Endometrial microvascular endothelial cells (primary cell): ENCODE results near the gene TRABD2B. TPM values are rescaled to one million over a fixed set of nuclear protein-coding genes. Genes with fewer than 3 reads are reported as not detected.

Source experiments
- in situ Hi-C: cut with HindIII; loops from 2 replicates; pipeline ENCODE4 v1.10.0; 2017; ENCODE audit warnings: low sequenced_read_pairs, low pct_unique_long_range_greater_than_20kb; ENCODE audit errors: inconsistent ontology term
- total RNA-seq: library from RNA; depleted of rRNA; stranded (reverse); fragments of >200 nt; gene quantifications from one replicate; pipeline ENCODE4 v1.2.3, GENCODE V29; 2015; ENCODE audit errors: inconsistent ontology term

TRABD2B gene
- total RNA-seq, 1 donor from 2014 or later, result not detected

DNA sequence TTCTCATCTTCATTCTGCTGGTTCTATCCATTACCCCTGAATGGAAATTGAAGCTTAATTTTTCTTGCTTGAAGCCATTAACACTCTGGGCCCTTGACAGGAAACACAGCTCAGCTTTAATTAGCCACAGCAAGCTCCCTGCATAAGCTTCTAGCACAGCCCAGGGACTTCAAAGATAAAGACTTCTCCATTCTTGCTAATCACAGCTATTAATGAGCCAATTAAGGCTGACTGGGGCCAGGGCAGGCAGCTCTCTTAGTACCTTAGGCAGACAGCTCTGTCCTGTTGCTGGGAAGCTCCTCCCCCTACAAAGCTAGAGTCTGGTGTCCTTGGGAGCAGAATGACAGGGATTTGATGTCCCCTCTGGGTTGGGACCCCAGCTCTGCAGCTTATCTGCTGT is 27.9 kb upstream of the TRABD2B start:
- in situ Hi-C loops, result no loop called here

DNA sequence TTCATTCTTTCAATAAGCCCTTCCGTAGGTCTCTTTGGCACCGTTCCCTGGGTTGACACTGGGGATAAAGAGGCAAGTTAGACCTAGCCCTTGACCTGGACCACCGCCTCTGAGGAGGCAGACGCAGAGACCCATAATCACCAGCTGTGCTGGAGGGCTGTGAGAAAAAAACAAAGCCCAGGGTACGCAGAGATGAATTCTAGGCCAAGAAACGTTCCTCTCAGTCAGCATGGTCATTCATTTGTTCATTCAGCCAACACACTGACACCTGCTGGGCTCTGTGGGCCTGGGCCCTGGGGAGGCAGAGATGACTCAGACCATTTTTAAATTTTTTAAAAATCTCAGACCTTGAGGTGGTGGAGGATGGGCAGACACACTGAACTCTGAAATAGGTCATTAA is 26.3 kb upstream of the TRABD2B start:
- in situ Hi-C loops, result no loop called here

DNA sequence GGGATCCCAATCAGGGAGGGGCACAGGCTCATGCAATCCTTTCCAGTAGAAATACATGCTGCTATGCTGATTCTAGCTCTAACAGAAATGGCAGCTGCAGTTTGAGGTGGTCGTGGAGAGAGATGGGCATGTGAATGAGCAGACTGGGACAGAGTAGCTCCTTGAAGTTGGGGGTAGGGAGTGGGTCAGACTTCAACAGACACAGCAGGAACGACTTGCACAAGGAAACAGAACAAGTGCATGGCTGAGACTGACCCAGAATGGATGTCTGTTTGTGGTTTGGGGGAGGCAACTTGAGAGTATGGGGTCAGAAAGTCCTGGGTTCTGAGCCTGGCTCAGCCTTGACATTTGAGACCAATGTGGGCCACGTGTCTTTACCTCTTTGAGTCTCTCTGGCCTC is 25.1 kb upstream of the TRABD2B start:
- in situ Hi-C loops, result no loop called here

DNA sequence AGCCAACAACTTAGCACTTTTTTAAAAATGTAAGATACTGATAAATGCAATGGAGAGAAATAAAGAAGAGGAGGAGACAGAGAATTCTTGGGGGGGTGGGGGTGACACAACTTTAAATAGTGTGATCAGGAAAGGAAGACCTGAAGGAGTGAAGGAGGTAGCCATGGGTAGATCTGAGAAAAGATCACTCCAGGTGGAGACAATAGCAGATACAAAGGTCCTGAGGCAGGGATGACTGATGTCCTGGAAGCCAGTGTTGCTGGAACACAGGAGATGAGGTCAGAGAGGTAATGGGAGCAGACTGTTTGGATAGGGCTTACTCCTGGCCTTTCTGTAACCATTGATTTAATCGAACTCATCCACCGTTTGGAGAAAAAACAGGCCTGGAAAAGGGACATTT is 24.6 kb upstream of the TRABD2B start:
- in situ Hi-C loops, result no loop called here

DNA sequence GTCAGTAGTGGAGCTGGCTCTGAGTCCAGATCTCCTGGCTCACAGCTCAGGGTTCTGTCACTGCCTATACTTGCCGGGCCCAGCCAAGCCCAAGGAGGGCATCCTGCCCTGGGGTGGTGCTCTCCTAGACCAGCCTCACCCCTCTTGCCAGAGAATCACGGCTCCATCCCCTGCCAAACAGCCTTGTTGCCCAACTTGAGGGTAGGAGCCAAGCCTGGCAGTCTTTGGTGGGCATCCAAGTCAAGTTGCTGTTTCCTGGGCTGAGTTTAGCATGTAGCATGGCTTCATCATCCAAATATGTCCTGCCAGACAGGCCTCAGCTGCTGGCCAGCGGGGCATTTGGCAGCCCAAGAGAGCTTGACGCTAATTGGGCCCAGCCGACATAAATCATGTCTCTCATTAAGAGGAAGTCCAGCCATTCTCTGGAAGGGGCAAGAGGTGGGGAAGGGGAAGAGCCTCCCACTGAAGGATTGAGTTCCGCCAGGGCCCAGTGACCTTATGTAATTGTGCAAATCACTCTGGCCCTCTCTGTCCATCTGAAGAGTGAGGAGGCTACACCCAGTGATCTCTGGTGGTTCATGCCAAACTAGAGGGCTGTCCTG is 22.6 kb upstream of the TRABD2B start:
- in situ Hi-C loops, result no loop called here

DNA sequence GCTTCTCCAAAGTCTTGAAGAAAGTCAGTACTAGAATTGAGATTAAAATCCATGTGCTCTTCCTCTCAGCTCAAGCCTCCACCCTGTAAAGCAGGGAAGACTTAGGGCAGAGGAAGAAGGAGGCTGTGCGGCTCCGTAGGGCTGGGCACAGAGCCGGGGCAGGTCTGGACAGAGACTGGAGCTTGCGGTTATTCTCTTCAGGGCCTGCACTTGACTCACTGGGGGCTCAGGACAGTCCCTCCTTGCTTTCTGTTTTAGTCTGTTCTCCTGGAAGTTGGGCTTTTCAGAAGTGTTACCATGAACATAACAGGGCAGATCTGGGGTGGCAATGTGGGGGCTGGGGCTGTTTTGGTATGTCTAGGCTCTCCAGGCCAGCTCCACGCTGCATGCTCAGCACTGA is 21.6 kb upstream of the TRABD2B start:
- in situ Hi-C loops, result no loop called here

DNA sequence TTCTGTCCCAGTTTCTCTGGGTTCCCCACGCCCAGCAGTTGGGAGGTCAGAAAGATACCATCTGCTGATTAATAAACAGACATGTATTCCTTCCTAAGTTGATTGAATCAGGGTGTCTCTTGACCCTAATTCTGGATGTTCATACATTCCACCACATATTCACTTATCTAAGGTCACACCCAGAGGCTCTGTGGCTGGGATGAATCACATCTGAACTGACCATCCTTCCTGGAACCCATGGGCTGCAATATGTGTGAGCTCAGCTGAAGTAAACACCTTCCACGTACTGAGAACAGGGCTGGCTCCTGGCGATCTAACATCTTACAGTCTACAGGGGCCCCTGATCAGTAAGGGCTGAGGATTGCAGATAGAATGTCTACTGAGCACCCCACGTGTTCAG is 20.5 kb upstream of the TRABD2B start:
- in situ Hi-C loops, result no loop called here

DNA sequence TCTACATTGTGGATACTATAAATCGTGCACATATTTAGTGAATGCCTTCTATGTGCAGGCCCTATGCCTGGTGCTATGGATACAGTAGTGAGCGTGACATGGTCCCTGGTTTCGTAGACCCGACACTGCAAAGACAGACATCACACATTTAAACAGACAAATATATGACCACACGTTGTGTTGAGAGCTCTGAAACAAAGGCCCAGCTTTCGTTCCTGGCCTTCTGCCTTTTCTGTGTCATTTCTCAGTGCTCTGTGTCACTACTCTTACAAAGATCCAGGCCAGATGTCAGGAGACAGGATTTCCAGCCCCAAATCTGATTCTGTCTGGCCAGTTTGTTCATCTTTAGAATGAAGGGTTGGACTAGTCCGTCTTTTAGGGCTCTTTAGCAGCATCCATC is 19.3 kb upstream of the TRABD2B start:
- in situ Hi-C loops, result no loop called here

DNA sequence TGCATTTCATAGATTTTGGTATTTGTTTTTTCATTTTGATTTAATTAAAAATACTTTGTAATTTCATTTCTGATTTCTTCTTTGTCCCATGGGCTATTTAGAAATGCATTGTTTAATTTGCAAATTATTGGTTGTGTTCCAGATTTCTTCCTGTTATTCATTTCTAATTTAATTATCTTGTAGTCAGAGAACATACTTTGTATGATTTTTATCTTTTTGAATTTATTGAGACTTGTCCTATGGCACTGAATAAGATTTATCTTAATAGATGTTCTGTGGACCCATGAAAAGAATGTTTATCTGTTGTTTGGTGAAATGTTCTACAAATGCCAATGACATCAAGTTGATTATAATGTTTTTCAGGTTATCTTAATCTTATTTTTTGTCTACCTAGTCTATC is 16.1 kb upstream of the TRABD2B start:
- in situ Hi-C loops, result no loop called here

DNA sequence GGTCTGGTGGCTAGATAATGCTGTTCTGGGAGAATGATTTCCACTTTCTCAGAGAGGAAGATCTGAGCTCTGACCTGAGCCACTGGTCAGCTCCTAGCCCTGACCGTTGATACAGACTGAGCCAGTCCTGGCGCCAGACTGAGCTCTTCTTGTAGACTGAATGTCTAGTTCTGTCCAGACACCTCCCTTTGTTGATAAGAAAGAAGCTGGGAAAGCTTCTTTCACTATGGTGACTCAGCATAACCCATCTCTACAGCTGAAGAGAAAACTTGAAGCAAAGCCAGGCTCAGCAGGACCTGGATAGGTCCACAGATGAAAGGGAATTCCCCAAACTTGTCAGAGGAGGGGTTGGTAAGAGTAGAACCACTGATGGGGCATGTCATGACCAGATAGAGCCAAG is 9.9 kb upstream of the TRABD2B start:
- in situ Hi-C loops, result no loop called here

DNA sequence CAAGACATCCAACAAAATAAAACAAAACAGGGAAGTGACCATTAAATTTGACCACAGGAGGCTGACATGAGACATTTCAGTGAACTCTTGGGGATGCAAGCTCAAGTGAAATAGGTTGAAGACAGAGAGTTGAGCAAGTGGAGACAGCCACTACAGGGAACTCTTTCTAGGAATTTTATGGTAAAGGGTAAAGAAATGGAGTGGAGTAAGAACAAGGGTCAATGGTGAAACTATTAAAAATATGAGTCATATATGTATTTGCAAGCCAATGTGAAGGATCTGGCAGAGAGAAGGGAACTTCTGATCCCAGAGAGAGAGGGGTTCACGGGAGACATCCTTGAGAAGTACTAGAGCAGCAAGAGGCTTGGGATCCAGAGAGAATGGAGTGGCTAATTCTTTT is 9.1 kb upstream of the TRABD2B start:
- in situ Hi-C loops, result no loop called here

DNA sequence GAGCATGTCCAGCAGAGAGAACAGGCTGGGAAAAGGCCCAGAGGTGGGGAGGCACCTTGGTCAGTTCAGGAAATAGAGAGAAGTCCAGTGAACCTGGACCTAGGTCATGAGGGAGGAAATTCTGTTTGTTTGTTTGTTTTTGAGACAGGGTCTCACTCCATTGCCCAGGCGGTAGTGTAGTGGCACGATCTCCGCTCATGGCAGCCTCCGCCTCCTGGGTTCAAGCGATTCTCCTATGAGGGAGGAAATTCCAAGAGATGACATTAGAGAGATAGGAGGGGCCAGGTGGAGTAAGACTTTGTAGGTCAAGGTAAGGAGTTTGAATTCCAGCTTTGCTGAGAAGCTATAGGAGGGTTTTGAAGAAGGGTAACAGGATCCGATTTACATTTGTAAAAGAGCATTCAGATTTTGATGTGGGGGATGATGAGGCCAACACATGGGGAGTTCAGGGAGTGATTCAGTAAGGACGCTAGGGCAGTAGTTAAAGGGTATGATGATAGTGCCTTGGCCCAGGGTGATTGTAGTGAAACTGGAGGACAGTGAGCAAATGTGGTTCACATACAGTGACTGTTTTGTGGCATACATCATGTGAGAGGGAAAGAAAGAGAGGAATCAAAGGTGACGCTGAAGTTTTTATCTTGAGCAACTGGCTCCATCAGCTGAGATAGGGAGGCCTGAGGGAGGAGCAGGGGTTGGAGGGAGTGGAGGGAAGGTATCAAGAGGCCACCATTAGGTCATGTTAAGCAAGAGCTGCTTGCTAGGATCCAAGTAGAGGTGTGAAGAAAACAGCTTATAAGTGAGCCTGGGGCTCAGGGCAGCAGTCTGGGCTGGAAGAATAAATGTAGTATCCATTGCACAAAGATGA is 8.3 kb upstream of the TRABD2B start:
- in situ Hi-C loops, result no loop called here

DNA sequence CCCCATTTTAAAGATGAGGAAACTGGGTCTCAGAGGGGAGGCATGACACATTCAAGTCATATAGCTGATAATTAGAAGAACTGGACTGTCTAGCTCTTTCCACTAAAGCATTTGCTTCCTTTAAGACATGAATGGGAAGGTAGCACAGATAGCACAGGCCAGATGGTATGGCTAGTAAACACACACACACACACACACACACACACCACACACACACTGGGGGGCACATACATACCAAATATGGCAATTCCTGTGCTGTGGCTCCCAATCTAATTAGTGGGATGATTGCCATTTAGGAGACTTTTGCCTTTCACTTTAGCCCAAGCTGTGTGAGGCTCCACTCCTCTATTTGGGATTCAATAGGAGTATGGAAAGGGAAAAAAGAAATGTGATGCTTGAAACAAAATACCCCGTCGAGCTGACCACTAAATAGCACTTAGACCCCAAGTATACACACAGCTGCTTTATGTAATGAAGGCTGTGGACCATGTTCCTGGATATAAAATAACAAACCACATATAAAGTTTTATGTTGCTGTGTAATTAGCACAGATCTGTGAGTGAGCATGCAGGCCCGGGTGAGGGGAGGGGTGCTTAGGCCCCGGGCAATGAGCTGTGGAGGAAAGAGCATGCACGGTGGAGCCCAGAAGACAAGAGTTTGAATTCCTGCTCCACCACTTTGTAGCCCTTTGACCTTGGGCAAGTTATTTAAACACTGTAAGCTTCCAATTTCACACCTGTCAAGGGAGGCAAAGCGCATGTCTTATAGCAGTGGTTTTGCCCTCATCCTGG is 6.8 kb upstream of the TRABD2B start:
- in situ Hi-C loops, result no loop called here

DNA sequence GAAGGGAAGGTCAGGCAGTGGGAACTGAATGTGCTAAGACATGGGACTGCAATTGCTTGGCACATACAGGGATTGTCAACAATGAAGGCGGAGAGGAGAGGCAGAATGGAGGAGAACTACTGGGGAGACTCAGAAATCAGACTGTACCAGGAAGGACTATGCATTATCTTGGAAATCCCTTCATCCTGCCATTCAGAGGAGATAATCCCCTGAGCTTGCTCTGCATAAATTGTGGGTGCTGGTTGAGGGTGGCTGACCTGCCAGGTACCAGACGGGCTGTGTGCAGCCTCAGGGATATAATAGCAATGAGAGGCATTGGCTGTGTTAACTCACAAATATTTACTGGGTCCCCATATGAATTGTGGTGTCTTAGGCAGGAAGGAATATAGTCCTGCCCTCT is 5.0 kb upstream of the TRABD2B start:
- in situ Hi-C loops, result no loop called here

DNA sequence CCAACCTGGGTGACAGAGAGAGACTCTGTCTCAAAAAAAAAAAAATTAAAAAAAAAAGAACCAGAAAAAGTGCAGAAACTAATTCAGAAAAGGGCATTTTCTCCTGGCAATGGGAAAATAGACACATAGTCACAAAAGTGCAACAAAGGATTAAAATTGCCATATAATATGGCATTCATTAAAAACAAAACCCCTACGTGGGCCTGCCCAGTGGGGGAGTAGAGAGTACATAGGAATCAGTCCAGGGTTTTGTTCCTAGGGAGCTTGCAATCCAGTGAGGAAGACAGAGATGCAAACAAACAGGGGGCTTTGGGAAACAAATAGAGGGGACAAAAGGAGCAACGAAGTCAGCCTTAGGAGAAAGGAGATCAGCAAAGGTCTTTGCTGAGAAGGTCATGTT is 4.5 kb upstream of the TRABD2B start:
- in situ Hi-C loops, result no loop called here

DNA sequence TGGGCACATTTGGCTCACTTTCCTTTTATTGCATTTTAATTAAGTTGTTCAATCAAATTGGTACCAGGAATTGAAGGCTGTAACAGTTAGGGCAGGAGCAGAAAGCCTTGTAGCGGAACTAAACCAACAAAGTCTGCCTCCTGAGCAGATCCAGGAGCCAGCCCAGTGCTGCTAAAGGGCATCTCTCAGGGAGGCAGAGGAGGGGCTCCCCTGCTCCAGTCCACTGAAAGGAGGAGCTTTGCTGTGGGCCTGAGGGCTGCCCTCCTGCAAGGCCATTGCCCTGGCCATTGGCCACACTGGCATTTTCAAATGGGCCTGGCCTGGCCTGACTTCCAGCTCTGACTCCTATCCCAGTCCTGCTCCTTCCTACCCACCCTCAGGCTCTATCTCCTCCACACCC is 3.7 kb upstream of the TRABD2B start:
- in situ Hi-C loops, result no loop called here

DNA sequence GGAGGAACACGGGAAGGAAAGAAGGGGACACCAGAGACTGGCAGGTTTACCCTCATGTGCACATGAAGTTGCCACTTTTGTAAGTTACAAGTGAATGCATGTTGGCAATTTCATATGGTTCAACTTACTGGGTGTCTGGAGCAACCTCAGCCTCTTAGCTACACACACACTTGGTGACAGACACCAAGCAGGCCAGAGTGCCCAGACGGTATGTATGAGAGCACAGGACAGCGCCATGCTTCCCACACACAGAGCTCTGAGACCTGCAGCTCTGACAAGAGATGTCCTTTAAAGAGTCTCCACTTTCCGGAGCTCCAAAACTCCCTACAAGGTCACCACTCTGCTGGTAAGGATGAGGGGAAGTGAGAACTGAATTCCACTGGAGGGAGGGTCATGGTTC is 1.9 kb upstream of the TRABD2B start:
- in situ Hi-C loops, result no loop called here

DNA sequence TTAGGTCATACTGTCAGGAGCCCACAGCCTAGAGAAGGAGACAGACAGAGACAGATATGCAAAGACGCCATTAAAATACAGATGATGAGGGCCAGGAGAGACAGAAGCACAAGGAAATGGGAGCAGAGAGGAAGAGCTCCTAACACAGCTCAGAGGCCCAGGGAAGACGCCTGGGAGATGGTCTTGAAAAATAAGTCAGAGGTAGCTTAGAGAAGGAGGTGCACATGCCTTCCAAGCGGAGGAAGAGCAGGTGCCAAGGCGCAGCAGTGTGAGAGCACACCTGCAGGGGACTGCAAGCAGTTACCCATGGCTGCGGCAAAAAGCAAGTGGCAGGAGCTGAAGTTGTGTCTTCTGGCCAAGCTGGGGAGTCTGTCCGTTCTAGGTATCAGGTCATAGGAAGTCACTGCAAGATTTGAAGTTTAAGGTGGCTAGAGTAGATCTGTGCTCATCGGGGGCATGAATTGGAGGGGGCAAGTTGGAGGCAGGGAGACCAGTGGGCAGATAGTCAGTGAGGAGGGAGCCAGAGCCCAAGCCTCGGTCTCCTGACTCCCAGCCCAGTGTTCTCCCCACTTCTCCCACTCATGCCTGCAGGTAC is 1.3 kb upstream of the TRABD2B start:
- in situ Hi-C loops, result no loop called here

DNA sequence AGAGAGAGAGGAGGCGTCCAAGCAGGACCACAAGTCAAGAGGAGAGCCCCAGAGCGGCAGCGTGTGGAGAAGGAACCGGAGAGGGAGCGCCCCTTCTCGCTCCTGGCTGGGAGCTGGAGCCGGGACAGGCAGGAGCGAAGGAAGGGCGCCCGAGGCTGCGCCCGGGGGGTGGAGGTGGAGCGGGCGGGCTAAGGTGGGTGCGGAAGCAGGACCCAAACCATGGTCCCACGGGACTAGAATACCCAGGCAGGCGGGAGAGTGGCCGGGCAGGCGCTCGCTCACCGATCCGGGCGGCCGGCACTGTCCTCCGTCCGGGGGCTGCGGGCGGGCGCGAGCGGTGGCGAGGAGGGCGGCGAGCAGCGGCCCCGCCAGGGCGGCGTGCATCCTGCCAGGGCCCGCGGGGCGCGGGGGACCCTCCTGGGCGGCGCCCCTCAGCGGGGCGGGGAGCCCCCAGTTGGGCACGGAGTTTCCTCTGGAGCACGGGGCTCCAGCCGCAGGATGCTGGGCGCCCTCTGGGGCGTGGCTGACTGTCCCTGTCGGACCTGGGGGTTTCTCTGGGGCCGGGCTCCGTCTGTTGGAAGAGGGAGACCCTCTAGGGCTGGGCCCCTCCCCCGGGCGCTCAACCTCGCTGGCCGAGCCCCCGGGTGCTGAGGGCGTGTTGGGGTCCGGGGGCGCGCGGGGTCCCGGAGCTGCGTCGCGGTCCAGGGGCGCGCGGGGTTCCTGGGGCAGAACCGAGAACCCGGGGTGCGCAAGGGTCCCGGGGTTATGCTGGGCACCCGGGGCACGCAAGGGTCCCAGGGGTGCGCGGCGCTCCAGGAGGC is 569 bp downstream of the TRABD2B start:
- in situ Hi-C loops, result no loop called here
